Neutrophil (primary cell): ENCODE data around the gene SUGCT.

Experiments used
- H3K27ac ChIP-seq: fragments of 200-600 bp; sonication (generic); 2 replicates; pipeline ENCODE4 v1.5.1; 2016; ENCODE audit warnings: mild to moderate bottlenecking, moderate library complexity
- H3K27me3 ChIP-seq: fragments of 200-600 bp; sonication (generic); 2 replicates; pipeline ENCODE4 v1.6.0; 2016; ENCODE audit warnings: mild to moderate bottlenecking
- H3K36me3 ChIP-seq: fragments of 200-600 bp; sonication (generic); 2 replicates; pipeline ENCODE4 v1.5.1; 2017
- H3K4me1 ChIP-seq, 2 experiments: fragments of 200-600 bp in 1 of 2; sonication (generic) in 1 of 2; 1 replicate in 1 of 2; 2 replicates in 1 of 2; pipeline versions ENCODE4 v1.5.1 to v1.6.1; 2013 to 2016; ENCODE audit warnings: low read depth in 1 of 2, low read length in 1 of 2, mild to moderate bottlenecking in 1 of 2, moderate library complexity in 1 of 2; ENCODE audit not compliant: control insufficient read depth in 1 of 2, insufficient read depth in 1 of 2
- H3K4me3 ChIP-seq, 2 experiments: fragments of 200-600 bp in 1 of 2; sonication (generic) in 1 of 2; 1 replicate in 1 of 2; 2 replicates in 1 of 2; pipeline ENCODE4 v1.5.1; 2013 to 2016; ENCODE audit warnings: low read depth in 1 of 2, low read length in 1 of 2, mild to moderate bottlenecking in 1 of 2, moderate library complexity in 1 of 2
- H3K9me3 ChIP-seq: fragments of 200-600 bp; sonication (generic); 2 replicates; pipeline ENCODE4 v1.5.1; 2016
- CTCF ChIP-seq: fragments of 200-600 bp; sonication (generic); IDR thresholded peaks from 2 replicates; pipeline ENCODE4 v1.5.1; 2016; ENCODE audit warnings: antibody characterized with exemption

Gene SUGCT

GRCh38 chr7:40655426-40655825 is 520.6 kb downstream of the SUGCT start:
- no peaks in the 10 kb centered on the region for H3K4me1 ChIP-seq
- no peak overlapping the region for H3K4me3 ChIP-seq
- TF ChIP-seq CTCF: no peak
- no peaks in the 10 kb centered on the region for H3K27me3 ChIP-seq
- H3K27ac ChIP-seq: no peak overlapping the region
- H3K36me3 ChIP-seq: no peaks in the 10 kb centered on the region
- no peaks in the 10 kb centered on the region for H3K9me3 ChIP-seq

- no peaks in the 10 kb centered on the region for H3K9me3 ChIP-seq
- no peak overlapping the region for H3K27ac ChIP-seq
- H3K4me1 ChIP-seq: no peaks in the 10 kb centered on the region
- no peaks in the 10 kb centered on the region for H3K36me3 ChIP-seq
- no peak overlapping the region for H3K4me3 ChIP-seq
- TF ChIP-seq CTCF: no peak
- H3K27me3 ChIP-seq: no peaks in the 10 kb centered on the region
Measured at GRCh38 chr7:40656349-40656748, 521.5 kb downstream of the SUGCT start.

GRCh38 chr7:40658729-40659128 is 523.9 kb downstream of the SUGCT start:
- Histone ChIP-seq H3K9me3 (no peaks in the 10 kb centered on the region), H3K4me1 (no peaks in the 10 kb centered on the region), H3K27ac (no peak overlapping the region), H3K27me3 (no peaks in the 10 kb centered on the region), H3K36me3 (no peaks in the 10 kb centered on the region), H3K4me3 (no peak overlapping the region)
- TF ChIP-seq CTCF: no peak

GRCh38 chr7:40659231-40659630 is 524.4 kb downstream of the SUGCT start:
- Histone ChIP-seq H3K27ac (no peak overlapping the region), H3K4me3 (no peak overlapping the region), H3K27me3 (no peaks in the 10 kb centered on the region), H3K36me3 (no peaks in the 10 kb centered on the region), H3K4me1 (no peaks in the 10 kb centered on the region), H3K9me3 (no peaks in the 10 kb centered on the region)
- TF ChIP-seq CTCF: no peak

- Histone ChIP-seq H3K9me3 (no peaks in the 10 kb centered on the region), H3K27me3 (no peaks in the 10 kb centered on the region), H3K36me3 (no peaks in the 10 kb centered on the region), H3K4me1 (no peaks in the 10 kb centered on the region), H3K4me3 (no peak overlapping the region), H3K27ac (no peak overlapping the region)
- TF ChIP-seq CTCF: no peak
Measured at GRCh38 chr7:40673285-40673684, 538.5 kb downstream of the SUGCT start.

- Histone ChIP-seq H3K36me3 (no peaks in the 10 kb centered on the region), H3K27ac (no peak overlapping the region), H3K4me3 (no peak overlapping the region), H3K4me1 (no peaks in the 10 kb centered on the region), H3K9me3 (no peaks in the 10 kb centered on the region), H3K27me3 (no peaks in the 10 kb centered on the region)
- TF ChIP-seq CTCF: no peak
Measured at GRCh38 chr7:40674316-40674715, 539.5 kb downstream of the SUGCT start.
